Activated CD4-positive, alpha-beta T cell treated with anti-CD3 and anti-CD28 coated beads, Interleukin-2, amount 50 U/mL, for 4 hours (primary cell): Measurements from ENCODE around the gene UBAP1L.
"Not testable (repeated sequence)": the region's sequence is repeated elsewhere in the genome, so short reads cannot be mapped to it uniquely, and the experiment has no call there.

Experiments
- DNase-seq, 2 experiments: peaks; one replicate each; pipeline ENCODE4 v3.0.0-alpha.2; 2020

The UBAP1L gene

DNA sequence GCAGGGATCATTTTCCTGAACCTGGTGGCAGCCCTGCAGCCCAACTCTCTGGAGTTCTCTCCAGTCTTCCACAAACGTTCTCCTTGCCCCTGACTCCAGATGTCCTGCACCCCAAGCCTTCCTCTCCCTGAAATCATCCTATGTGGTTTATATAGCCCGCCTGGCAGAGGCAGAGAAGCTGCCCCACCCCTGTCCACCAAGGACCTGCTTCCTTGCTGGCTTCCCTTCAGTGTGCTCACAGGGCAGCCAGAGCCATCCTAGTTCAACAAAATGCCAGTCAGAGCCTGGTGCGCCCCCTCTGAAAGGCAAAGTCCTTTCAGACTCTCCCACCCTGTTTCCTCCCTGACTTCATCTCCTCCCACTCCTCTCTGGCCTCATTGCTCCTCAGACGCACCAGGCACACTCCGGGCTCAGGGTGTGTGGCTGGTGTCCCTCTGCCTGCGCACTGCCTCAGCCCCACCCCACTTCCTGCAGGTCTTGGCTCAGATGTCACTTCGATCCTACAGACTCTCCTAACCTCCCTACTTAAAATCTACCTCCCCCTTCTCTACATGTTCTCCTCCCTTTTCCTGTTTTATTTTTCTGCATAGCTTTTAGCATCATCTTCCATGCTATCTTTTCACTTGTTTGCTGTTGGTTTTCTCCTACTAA lies 32.6 kb downstream of the UBAP1L start:
- no peak for DNase-seq

DNA sequence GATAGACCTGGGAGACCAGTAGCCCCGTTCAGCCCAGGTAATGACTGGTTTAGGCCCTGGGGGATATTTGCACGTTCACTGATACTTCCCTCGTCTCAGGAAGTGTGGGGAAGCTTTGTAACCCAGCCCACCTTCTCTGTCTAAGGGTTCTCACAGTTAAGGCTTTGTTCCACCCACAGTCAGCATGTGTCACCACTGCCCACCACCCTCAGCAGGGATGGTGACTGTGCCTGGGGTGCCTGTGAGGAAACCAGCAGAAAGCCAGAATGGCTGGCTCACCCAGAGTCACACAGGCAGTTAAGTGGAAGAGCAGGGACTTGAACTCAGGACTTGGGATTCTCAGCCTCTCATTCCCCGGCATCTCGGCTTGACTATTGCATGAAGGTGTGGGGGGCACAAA lies 33.2 kb downstream of the UBAP1L start:
- DNase-seq, result no peak

GRCh38 chr15:65081270-65081669 lies 33.7 kb downstream of the UBAP1L start:
- DNase-seq, result no peak

- DNase-seq, result no peak
Observed at GRCh38 chr15:65079580-65079979, 35.4 kb downstream of the UBAP1L start.

DNA sequence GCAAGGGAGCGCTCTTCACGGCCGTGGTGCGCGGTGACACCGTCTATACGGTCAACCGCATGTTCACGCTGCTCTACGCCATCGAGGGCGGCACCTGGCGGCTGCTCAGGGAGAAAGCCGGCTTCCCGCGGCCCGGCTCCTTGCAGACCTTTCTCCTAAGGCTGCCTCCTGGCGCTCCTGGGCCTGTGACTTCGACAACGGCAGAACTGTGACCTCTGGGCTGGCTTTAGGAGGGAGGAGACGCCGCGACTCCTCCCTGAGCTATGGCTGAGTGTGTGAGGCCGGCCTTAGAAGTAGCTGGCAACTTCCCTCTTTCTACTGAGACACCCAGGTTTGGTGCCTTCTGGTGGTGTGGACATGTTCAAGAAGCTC lies 37.0 kb downstream of the UBAP1L start:
- DNase-seq, result peak; percentile 27 to 41

- no peak for DNase-seq
Observed at GRCh38 chr15:65077291-65077980, 37.6 kb downstream of the UBAP1L start.

GRCh38 chr15:65076486-65077290 lies 38.3 kb downstream of the UBAP1L start, which contains the start of gene KBTBD13:
TSS of gene KBTBD13 (plus strand) at chr15:65076746. CDS start at chr15:65076816, 70 bp downstream.
- no peak for DNase-seq

DNA sequence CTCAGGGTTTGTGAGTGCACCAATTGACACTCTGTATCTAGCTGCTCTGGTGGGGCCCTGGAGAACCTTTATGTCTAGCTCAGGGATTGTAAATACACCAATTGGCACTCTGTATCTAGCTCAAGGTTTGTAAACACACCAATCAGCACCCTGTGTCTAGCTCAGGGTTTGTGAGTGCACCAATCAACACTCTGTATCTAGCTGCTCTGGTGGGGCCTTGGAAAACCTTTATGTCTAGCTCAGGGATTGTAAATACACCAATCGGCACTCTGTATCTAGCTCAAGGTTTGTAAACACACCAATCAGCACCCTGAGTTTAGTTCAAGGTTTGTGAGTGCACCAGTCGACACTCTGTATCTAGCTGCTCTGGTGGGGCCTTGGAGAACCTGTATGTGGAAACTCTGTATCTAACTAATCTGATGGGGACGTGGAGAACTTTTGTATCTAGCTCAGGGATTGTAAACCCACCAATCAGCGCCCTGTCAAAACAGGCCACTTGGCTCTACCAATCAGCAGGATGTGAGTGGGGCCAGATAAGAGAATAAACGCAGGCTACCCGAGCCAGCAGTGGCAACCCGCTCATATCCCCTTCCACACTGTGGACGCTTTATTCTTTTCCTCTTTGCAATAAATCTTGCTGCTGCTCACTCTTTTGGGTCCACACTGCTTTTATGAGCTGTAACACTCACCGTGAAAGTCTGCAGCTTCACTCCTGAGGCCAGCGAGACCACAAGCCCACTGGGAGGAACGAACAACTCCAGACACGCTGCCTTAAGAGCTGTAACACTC lies 39.2 kb downstream of the UBAP1L start:
- DNase-seq, result not testable (repeated sequence)

DNA sequence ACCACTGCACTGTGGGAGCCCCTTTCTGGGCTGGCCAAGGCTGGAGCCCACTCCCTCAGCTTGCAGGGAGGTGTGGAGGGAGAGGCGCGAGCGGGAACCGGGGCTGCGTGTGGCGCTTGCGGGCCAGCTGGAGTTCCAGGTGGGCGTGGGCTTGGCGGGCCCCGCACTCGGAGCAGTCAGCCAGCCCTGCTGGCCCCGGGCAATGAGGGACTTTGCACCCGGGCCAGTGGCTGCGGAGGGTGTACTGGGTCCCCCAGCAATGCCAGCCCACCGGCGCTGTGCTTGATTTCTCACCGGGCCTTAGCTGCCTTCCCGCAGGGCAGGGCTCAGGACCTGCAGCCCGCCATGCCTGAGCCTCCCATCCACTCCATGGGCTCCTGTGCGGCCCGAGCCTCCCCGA lies 40.1 kb downstream of the UBAP1L start:
- DNase-seq, result not testable (repeated sequence)

DNA sequence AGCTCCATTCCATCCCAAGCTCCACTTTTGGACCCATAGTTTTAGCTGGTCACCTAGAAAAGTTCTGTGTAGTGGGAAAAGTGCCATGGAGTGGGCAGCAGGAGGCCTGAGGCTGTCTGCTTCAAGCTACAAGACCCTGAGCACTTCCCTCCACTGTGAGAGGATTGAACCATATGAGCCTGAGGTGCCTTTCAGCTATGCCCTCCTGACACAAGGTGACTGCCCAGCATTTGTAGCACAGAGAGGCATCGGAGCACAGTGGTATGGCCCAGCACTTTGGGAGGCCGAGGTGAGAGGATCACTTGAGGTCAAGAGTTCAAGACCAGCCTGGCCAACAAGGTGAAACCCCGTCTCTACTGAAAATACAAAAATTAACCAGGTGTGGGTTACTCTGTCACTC lies 42.4 kb downstream of the UBAP1L start:
- DNase-seq, result no peak

- no peak for DNase-seq
Observed at GRCh38 chr15:65072027-65072426, 43.0 kb downstream of the UBAP1L start.

DNA sequence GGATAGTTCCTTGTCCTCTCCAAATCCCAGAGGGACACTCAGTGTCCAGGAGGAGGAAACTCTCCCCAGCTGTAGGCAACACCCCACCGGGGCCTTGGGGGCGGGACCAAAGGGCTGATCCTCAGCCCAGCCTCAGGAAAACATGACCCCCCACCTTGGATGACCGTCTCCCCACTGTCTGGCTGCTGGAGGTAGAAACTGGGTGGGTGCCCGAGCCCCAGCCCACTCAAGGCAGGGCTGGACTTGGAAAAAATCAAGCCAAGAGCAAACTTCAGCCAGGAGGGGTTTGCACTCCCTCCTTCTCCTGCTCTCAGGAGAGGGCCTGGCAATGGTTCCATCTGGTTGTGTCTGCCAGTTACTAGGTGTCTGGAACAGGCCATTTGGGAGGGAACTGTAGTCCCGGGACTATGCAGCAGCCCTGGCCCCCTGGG lies 43.6 kb downstream of the UBAP1L start:
- no peak for DNase-seq

- no peak for DNase-seq
Observed at GRCh38 chr15:65069779-65070546, 45.0 kb downstream of the UBAP1L start.

DNA sequence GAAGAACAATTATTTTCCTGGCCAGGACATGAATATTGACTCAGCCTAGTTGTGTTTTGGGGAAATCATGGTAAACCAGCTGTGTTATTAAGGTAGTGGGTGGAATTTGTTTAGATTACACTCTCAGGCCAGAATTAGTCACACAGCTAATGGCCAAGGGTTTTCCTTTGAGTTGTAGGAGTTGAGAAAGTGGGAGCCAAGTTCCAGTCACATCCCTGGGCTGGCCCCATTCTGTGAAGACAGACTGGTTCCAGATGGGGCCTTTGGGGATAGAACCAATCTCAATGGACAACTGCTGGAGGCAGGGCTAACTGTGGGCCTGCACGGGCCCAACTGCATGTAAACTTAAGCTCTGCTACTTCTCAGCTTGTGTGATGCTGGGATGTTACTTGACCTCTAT lies 45.8 kb downstream of the UBAP1L start:
- DNase-seq, result no peak

DNA sequence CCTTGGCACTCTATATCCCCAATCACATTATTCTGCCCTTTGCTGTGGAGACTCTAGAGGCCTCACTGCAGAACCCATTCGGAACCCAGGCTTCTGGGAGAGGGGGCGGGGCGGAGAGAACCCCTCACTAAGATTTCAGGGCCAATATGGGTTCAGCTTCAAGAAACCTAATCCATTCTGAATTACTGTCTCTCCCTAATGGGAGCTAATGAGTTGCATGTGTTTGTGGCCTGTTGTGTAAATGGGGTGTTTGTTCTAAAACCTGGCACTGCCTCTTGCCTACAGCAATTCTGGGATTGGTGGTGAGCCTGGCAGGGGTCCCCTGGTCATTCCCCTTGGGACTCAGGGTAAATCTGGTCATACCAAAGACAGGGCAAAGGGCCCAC lies 46.6 kb downstream of the UBAP1L start:
- DNase-seq, result no peak

DNA sequence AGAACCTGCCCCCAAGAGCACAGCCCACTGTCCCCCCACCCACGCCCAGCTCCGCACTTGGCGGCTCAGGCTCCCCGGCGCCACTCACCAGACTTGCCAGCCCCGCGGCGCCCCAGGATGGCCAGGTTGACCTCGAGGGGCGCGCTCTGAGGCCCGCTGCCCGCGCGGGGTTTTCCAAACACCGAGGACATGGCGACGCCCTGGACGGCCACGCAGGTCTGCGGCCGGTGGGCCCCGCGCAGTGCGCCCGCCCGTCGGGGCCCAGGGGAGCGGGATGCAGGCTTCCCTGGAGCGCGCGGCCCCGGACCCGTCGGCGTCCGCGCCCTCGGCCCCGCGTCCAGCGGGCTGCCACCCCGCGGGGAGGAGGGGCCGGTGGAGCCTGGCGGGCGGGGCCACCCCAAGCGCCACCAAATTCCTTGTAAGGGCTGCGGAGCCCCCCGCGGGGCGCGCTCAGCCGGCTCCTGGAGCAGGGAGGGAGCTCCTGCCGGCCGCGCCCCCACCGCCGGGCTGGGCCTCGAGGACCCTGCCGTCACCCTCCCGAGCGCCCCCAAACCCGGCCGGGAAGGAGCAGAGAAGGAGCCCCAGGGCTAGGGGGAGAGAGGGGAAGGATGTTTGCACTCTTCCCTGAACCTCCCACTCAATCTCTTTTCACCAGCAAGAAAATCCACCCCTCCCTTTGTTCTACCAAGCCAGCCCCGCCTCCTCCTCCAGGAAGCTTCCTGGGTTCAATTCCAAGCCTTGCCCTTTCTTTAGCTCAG lies 47.2 kb downstream of the UBAP1L start, which contains the start of gene RASL12:
Gene RASL12 (minus strand): TSS at position 347 of the 758 bp plus-strand sequence. CDS start 156 bp downstream, at position 191.
- DNase-seq, result no peak

DNA sequence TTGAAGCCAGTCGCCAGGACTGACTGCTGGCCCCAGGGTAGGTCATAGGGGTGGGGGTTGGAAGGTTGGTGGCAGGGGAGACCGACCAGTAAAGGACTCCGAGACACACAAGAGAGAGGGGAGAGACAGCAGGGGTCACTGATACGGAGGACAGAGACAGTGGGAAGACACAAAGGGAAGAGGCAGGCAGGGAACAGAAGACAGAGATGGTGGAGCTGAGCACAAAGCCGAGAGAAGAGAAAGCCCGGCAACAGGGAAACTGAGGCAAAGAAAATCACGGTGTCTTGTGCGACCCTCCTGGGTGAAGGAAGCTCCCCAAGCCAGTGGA lies 47.7 kb downstream of the UBAP1L start:
- no peak for DNase-seq

- DNase-seq, result no peak
Observed at GRCh38 chr15:65066635-65067316, 48.2 kb downstream of the UBAP1L start.

DNA sequence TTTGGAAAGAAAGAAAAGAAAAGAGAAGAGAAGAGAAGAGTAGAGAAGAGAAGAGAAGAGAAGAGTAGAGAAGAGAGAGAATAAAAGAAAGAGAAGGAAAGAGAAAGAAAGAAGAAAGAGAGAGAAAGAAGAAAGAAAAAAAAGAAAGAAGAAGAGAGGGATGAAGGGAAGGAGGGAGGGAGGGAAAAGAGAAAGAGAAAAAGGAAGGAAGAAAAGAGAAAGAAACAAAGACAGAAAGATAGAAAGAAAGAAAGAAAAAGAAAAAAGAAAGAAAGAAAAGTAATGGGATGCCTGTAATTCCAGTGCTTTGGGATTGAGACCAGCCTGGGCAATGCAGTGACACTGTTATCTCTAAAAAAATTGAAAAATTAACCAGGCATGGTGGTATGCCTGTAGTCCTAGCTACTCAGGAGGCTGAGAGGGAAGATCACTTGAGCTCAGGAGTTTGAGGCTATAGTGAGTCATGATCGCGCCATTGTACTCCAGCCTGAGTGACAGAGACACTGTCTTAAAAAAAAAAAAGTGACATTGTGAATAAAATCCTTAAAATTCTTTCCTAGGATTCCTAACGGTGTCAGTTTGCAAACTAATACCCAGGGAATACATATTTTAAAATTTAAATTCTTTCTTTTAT lies 48.9 kb downstream of the UBAP1L start:
- no peak for DNase-seq

DNA sequence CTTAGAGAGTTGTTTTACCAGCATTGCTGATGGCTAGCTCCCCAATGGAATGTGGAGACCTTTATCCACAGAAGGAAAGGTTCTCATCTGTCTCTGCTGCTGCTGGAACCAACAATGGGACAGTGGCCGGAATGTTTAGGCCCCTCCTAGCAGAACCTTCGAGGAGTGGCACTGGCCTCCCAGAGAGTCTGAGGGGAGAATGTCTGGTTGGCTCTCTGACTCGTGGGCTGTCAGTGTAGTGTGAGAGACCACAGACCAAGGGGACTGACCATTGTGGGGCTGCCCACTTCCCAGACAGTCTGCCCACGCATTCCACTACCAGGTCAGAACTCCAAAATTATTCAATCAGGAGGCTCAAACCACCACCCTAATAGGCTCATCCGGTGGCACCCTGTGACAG lies 52.3 kb downstream of the UBAP1L start:
- DNase-seq, result no peak
